HepG2 (cell line): ENCODE measurements around the gene SHISA7. TPM values are rescaled to one million over a fixed set of nuclear protein-coding genes. Genes with fewer than 3 reads are reported as not detected.
A peak's percentile ranks its signal among the peaks of the same experiment; 100 is the strongest.

Experiments
- ATRX ChIP-seq: sonication (generic); formaldehyde crosslinking; IDR thresholded peaks from 2 replicates; pipeline ENCODE4 v1.4.0; 2020; ENCODE audit warnings: missing genetic modification reagents, borderline replicate concordance
- CERS6 ChIP-seq: sonication (generic); formaldehyde crosslinking; IDR thresholded peaks from 2 replicates; pipeline ENCODE4 v1.5.0; 2020; ENCODE audit warnings: missing genetic modification reagents
- DNMT3B ChIP-seq: conservative IDR thresholded peaks from 2 replicates; pipeline ENCODE4 v1.6.1; 2016; ENCODE audit warnings: missing biosample characterization, control low read depth
- FOXO4 ChIP-seq: sonication (generic); formaldehyde crosslinking; conservative IDR thresholded peaks from 2 replicates; pipeline ENCODE4 v1.8.1; 2023; ENCODE audit warnings: missing genetic modification reagents
- JDP2 ChIP-seq: sonication (generic); formaldehyde crosslinking; IDR thresholded peaks from 2 replicates; pipeline ENCODE4 v1.8.1; 2022; ENCODE audit warnings: missing genetic modification reagents, borderline replicate concordance
- MYC ChIP-seq: sonication (generic); formaldehyde crosslinking; IDR thresholded peaks from 2 replicates; pipeline ENCODE4 v1.9.0; 2021; ENCODE audit warnings: missing genetic modification reagents, borderline replicate concordance
- PATZ1 ChIP-seq: sonication (generic); formaldehyde crosslinking; IDR thresholded peaks from 2 replicates; pipeline ENCODE4 v1.4.0; 2020; ENCODE audit warnings: missing genetic modification reagents
- PRDM15 ChIP-seq: sonication (generic); formaldehyde crosslinking; IDR thresholded peaks from 2 replicates; pipeline ENCODE4 v1.4.0; 2020; ENCODE audit warnings: missing genetic modification reagents
- RXRB ChIP-seq: IDR thresholded peaks from 2 replicates; pipeline ENCODE4 v1.6.1; 2016; ENCODE audit warnings: borderline replicate concordance, missing genetic modification reagents, missing compliant biosample characterization
- ZNF264 ChIP-seq: sonication (generic); formaldehyde crosslinking; IDR thresholded peaks from 2 replicates; pipeline ENCODE4 v1.4.0; 2020; ENCODE audit warnings: missing genetic modification reagents
- ZNF552 ChIP-seq: sonication (generic); formaldehyde crosslinking; IDR thresholded peaks from 2 replicates; pipeline ENCODE4 v1.9.0; 2022; ENCODE audit warnings: missing genetic modification reagents, mild to moderate bottlenecking, borderline replicate concordance
- ZNF607 ChIP-seq: sonication (generic); formaldehyde crosslinking; IDR thresholded peaks from 2 replicates; pipeline ENCODE4 v1.5.1; 2020; ENCODE audit warnings: missing genetic modification reagents, mild to moderate bottlenecking, borderline replicate concordance
- ZNF652 ChIP-seq: IDR thresholded peaks from 2 replicates; pipeline ENCODE4 v1.6.1; 2016; ENCODE audit warnings: low read depth, borderline replicate concordance
- ZNF768 ChIP-seq: sonication (generic); formaldehyde crosslinking; IDR thresholded peaks from 2 replicates; pipeline ENCODE4 v1.4.0; 2020; ENCODE audit warnings: missing genetic modification reagents
- ZNF773 ChIP-seq: sonication (generic); formaldehyde crosslinking; IDR thresholded peaks from 2 replicates; pipeline ENCODE4 v1.4.0; 2020; ENCODE audit warnings: missing genetic modification reagents, borderline replicate concordance
- ZNF790 ChIP-seq: sonication (generic); formaldehyde crosslinking; IDR thresholded peaks from 2 replicates; pipeline ENCODE4 v1.8.0; 2022; ENCODE audit warnings: missing genetic modification reagents, mild to moderate bottlenecking, borderline replicate concordance
- ZSCAN21 ChIP-seq: sonication (generic); formaldehyde crosslinking; IDR thresholded peaks from 2 replicates; pipeline ENCODE4 v1.8.0; 2022; ENCODE audit warnings: mild to moderate bottlenecking, missing genetic modification reagents, moderate library complexity, borderline replicate concordance
- ZXDC ChIP-seq: sonication (generic); formaldehyde crosslinking; IDR thresholded peaks from 2 replicates; pipeline ENCODE4 v1.5.0; 2020; ENCODE audit warnings: mild to moderate bottlenecking, missing genetic modification reagents
- polyA plus RNA-seq, 8 experiments: library from polyadenylated mRNA; depleted of rRNA in 3 of 8; stranded (reverse) in 7 of 8; unstranded in 1 of 8; fragments of >200 nt; fragmentation: Illumina TruSeq in 4 of 8; extraction: Trizol in 4 of 8; gene quantifications; 2 replicates each; pipeline versions ENCODE4 v1.2.1 to v1.2.3, GENCODE V29; 2011 to 2016; ENCODE audit warnings: low read depth in 4 of 8, missing spikeins in 1 of 8, mixed read lengths in 1 of 8; ENCODE audit not compliant: insufficient read depth in 1 of 8
- total RNA-seq, 5 experiments: library from RNA; depleted of rRNA; stranded (reverse); fragments of >200 nt; fragmentation: Illumina TruSeq; extraction: Trizol; gene quantifications; 2 replicates each; pipeline ENCODE4 v1.2.3, GENCODE V29; 2016; ENCODE audit warnings: low read depth in 1 of 5

The SHISA7 gene
- total and polyA plus RNA-seq, 2 of the 13 experiments (the other 11 are each of a cell fraction or from before 2014, with no cell fraction given) = not detected

- TF ChIP-seq PRDM15 (CRISPR knock-in tag) = peak; percentile 82
- TF ChIP-seq DNMT3B (CRISPR knock-in tag) = peak; percentile 82; the same call in 1 of the 2 replicates
- TF ChIP-seq ZNF768 (CRISPR knock-in tag) = peak; percentile 54; the same call in 1 of the 2 replicates
- no peak; the same call in 1 of the 2 replicates for TF ChIP-seq JDP2 (CRISPR knock-in tag)
- no peak for TF ChIP-seq ZNF552 (CRISPR knock-in tag)
- TF ChIP-seq CERS6 (CRISPR knock-in tag) = no peak
- peak; percentile 93 for TF ChIP-seq PATZ1
- peak; percentile 37; the same call in 1 of the 2 replicates for TF ChIP-seq RXRB (CRISPR knock-in tag)
- TF ChIP-seq ZNF773 (CRISPR knock-in tag) = peak; percentile 90; the same call in 1 of the 2 replicates
- 0 out of 2 replicates have a peak, but pooled peaks have one; percentile 22 for TF ChIP-seq ZNF652 (CRISPR knock-in tag)
- TF ChIP-seq FOXO4 (CRISPR knock-in tag) = no peak
- TF ChIP-seq ATRX (CRISPR knock-in tag) = no peak
- TF ChIP-seq ZNF790 (CRISPR knock-in tag) = no peak
- TF ChIP-seq ZXDC (CRISPR knock-in tag) = no peak
- TF ChIP-seq ZSCAN21 (CRISPR knock-in tag) = peak; percentile 75
- peak; percentile 89; the same call in 1 of the 2 replicates for TF ChIP-seq ZNF607 (CRISPR knock-in tag)
- peak; percentile 79; the same call in 1 of the 2 replicates for TF ChIP-seq ZNF264 (CRISPR knock-in tag)
- TF ChIP-seq MYC = peak; percentile 97
Observed at GRCh38 chr19:55476100-55476775, 33.1 kb upstream of the SHISA7 start, which contains the start of gene ZNF628 (continued).
